H1 (cell line): ENCODE measurements around the gene C19orf85. TPM values are rescaled to one million over a fixed set of nuclear protein-coding genes. Genes with fewer than 3 reads are reported as not detected.

ENCODE experiments used
- ASH2L ChIP-seq: fragments of 200-600, 300-600 bp; sonication (generic); IDR thresholded peaks from one replicate; pipeline ENCODE4 v1.7.1; 2017; ENCODE audit warnings: low read length
- ATF2 ChIP-seq: IDR thresholded peaks from 2 replicates; pipeline ENCODE4 v1.6.1; 2012; ENCODE audit warnings: low read length, inconsistent platforms
- ATF3 ChIP-seq: IDR thresholded peaks from 2 replicates; pipeline ENCODE4 v1.6.1; 2011; ENCODE audit warnings: low read depth, mild to moderate bottlenecking, low read length; ENCODE audit not compliant: insufficient read depth
- BACH1 ChIP-seq: IDR thresholded peaks from 2 replicates; pipeline ENCODE4 v1.6.1; 2012; ENCODE audit warnings: low read length, improper control_type of control experiment
- BRCA1 ChIP-seq: IDR thresholded peaks from 2 replicates; pipeline ENCODE4 v1.6.1; 2012; ENCODE audit warnings: low read depth, low read length, improper control_type of control experiment
- CBX8 ChIP-seq: fragments of 300-800, 300-1000 bp; sonication (generic); IDR thresholded peaks from 2 replicates; pipeline ENCODE4 v1.7.1; 2016; ENCODE audit warnings: low read depth, low read length, borderline replicate concordance
- CTBP2 ChIP-seq: IDR thresholded peaks from 2 replicates; pipeline ENCODE4 v1.7.0; 2011; ENCODE audit warnings: borderline replicate concordance, mild to moderate bottlenecking, moderate library complexity, mixed read lengths, low read length; ENCODE audit not compliant: insufficient read depth, insufficient read length
- GTF2F1 ChIP-seq: IDR thresholded peaks from 2 replicates; pipeline ENCODE4 v1.6.1; 2012; ENCODE audit warnings: low read depth, low read length, improper control_type of control experiment, borderline replicate concordance
- HDAC6 ChIP-seq: IDR thresholded peaks from one replicate; pipeline ENCODE4 v1.7.1; 2012; ENCODE audit warnings: low read depth, mild to moderate bottlenecking, inconsistent platforms, low read length, moderate library complexity
- KDM5A ChIP-seq: fragments of 200-600 bp; IDR thresholded peaks from 2 replicates; pipeline ENCODE4 v1.7.1; 2012; ENCODE audit warnings: mild to moderate bottlenecking, low read length, inconsistent platforms, mixed read lengths
- NRF1 ChIP-seq: IDR thresholded peaks from 2 replicates; pipeline ENCODE4 v1.6.1; 2011; ENCODE audit warnings: mild to moderate bottlenecking, low read depth, low read length, improper control_type of control experiment
- PHF8 ChIP-seq: fragments of 200-600 bp; sonication (generic); conservative IDR thresholded peaks from 2 replicates; pipeline ENCODE4 v1.7.1; 2012; ENCODE audit warnings: low read depth, mild to moderate bottlenecking, inconsistent platforms, low read length, moderate library complexity
- POLR2A ChIP-seq, 2 experiments: IDR thresholded peaks; 1 replicate in 1 of 2; 2 replicates in 1 of 2; pipeline ENCODE4 v1.6.1; 2011; ENCODE audit warnings: low read depth in 2 of 2, low read length in 2 of 2, mild to moderate bottlenecking in 2 of 2; ENCODE audit errors: control extremely low read depth in 1 of 2
- RNF2 ChIP-seq: fragments of 200-900, 300-1000 bp; sonication (generic); IDR thresholded peaks from 2 replicates; pipeline ENCODE4 v1.7.1; 2016; ENCODE audit warnings: borderline replicate concordance, low read depth, mild to moderate bottlenecking, antibody characterized with exemption, low read length; ENCODE audit not compliant: poor library complexity, severe bottlenecking; ENCODE audit errors: missing control alignments
- SIRT6 ChIP-seq: IDR thresholded peaks from one replicate; pipeline ENCODE4 v1.7.1; 2012; ENCODE audit warnings: low read length, inconsistent platforms
- SP2 ChIP-seq: IDR thresholded peaks from 2 replicates; pipeline ENCODE4 v1.6.1; 2012; ENCODE audit warnings: mild to moderate bottlenecking, low read length, inconsistent platforms
- SP4 ChIP-seq: IDR thresholded peaks from 2 replicates; pipeline ENCODE4 v1.6.1; 2012; ENCODE audit warnings: low read length, inconsistent platforms
- SRF ChIP-seq: IDR thresholded peaks from 2 replicates; pipeline ENCODE4 v1.6.1; 2011; ENCODE audit warnings: mild to moderate bottlenecking, low read depth, low read length, moderate library complexity
- TAF1 ChIP-seq: IDR thresholded peaks from 2 replicates; pipeline ENCODE4 v1.6.1; 2011; ENCODE audit warnings: mild to moderate bottlenecking, low read depth, low read length
- TCF12 ChIP-seq: IDR thresholded peaks from 2 replicates; pipeline ENCODE4 v1.6.1; 2011; ENCODE audit warnings: low read depth, mild to moderate bottlenecking, low read length
- USF2 ChIP-seq: IDR thresholded peaks from 2 replicates; pipeline ENCODE4 v1.6.1; 2011; ENCODE audit warnings: low read length, improper control_type of control experiment
- ZNF274 ChIP-seq: IDR thresholded peaks from 2 replicates; pipeline ENCODE4 v1.7.0; 2012; ENCODE audit warnings: low read length, borderline replicate concordance; ENCODE audit errors: extremely low read depth
- polyA plus RNA-seq, 7 experiments: library from polyadenylated mRNA; depleted of rRNA in 3 of 7; stranded (reverse) in 5 of 7; unstranded in 2 of 7; fragments of >200 nt in 5 of 7; fragments of 200-250 nt in 2 of 7; gene quantifications; 1 replicate in 5 of 7; 2 replicates in 1 of 7; 4 replicates in 1 of 7; pipeline versions ENCODE4 v1.2.1 to v1.2.3, GENCODE V29; 2011 to 2013; ENCODE audit warnings: missing spikeins in 2 of 7, mixed read lengths in 2 of 7
- total RNA-seq: library from RNA; stranded (reverse); fragmentation: NEBNext Ultra II Directional; extraction: Animal tissue kit (Norgen Biotek cat#: 25700); gene quantifications from 2 replicates; pipeline ENCODE4 v1.2.1, GENCODE V29; 2021

The C19orf85 gene
- total and polyA plus RNA-seq, 2 of the 8 experiments (the other 6 are each of a cell fraction or from before 2014, with no cell fraction given), result 2.2 to 3.2 TPM

- TF ChIP-seq ATF2, result no peak
- no peak for TF ChIP-seq ASH2L
- no peak for TF ChIP-seq CBX8
- TF ChIP-seq SRF, result 0 out of 2 replicates have a peak, but pooled peaks have one; percentile 31
- TF ChIP-seq SIRT6, result no peak
- TF ChIP-seq KDM5A, result no peak
- no peak for TF ChIP-seq GTF2F1
- TF ChIP-seq BRCA1, result no peak
- no peak for TF ChIP-seq ZNF274
- TF ChIP-seq PHF8, result no peak
- TF ChIP-seq USF2, result no peak
- no peak for TF ChIP-seq TCF12
- TF ChIP-seq BACH1, result no peak
- peak in 1 of 2 experiments; percentile 55; a peak in 2 of 3 replicates for TF ChIP-seq POLR2A (IDR thresholded peaks at IDR 0.05; ENCODE audit: control extremely low read depth in 1 of 2, low read depth in 2 of 2, low read length in 2 of 2)
- no peak for TF ChIP-seq SP2
- no peak for TF ChIP-seq RNF2
- TF ChIP-seq NRF1, result no peak
- TF ChIP-seq TAF1, result peak; percentile 70
- TF ChIP-seq ATF3, result no peak
- no peak for TF ChIP-seq SP4
- no peak for TF ChIP-seq HDAC6
- TF ChIP-seq CTBP2, result no peak
These were observed 20.3 kb upstream of the C19orf85 start, which contains the start of gene NAT14 (continued) for GRCh38 chr19:55484593-55485438.
